Anterior cingulate cortex (tissue), 58 donors: Measurements from ENCODE around the gene ASTL.

ENCODE experiments used
- DNase-seq, 58 donors: peaks; one replicate each; lab custom pipeline; 2025; lab: John Stamatoyannopoulos, UW

The ASTL gene

GRCh38 chr2:96138179-96139145, at the start of gene ASTL:
TSS of gene ASTL (minus strand) at chr2:96138502. CDS start at chr2:96138436, 66 bp downstream.
- DNase-seq: peak in 7 of 58 donors; percentile 5 to 20 (median 16)

GRCh38 chr2:96186562-96186961, 48.3 kb upstream of the ASTL start:
- no peak for DNase-seq

GRCh38 chr2:96185516-96185915, 47.2 kb upstream of the ASTL start:
- no peak for DNase-seq

GRCh38 chr2:96184989-96185388, 46.7 kb upstream of the ASTL start:
- no peak for DNase-seq

GRCh38 chr2:96184188-96184587, 45.9 kb upstream of the ASTL start:
- no peak for DNase-seq

- DNase-seq: no peak
Observed at GRCh38 chr2:96181529-96181928, 43.2 kb upstream of the ASTL start.

- no peak for DNase-seq
Observed at GRCh38 chr2:96180521-96180920, 42.2 kb upstream of the ASTL start.

GRCh38 chr2:96180002-96180401, 41.7 kb upstream of the ASTL start:
- DNase-seq: no peak

GRCh38 chr2:96176661-96177060, 38.4 kb upstream of the ASTL start:
- DNase-seq: no peak

GRCh38 chr2:96175951-96176350, 37.6 kb upstream of the ASTL start:
- DNase-seq: no peak

- DNase-seq: peak in 54 of 58 donors; percentile 6 to 80 (median 60)
Observed at GRCh38 chr2:96174251-96175144, 36.2 kb upstream of the ASTL start.

GRCh38 chr2:96171831-96172230, 33.5 kb upstream of the ASTL start:
- DNase-seq: no peak

- DNase-seq: no peak
Observed at GRCh38 chr2:96170626-96171025, 32.3 kb upstream of the ASTL start.

- DNase-seq: no peak
Observed at GRCh38 chr2:96169868-96170507, 31.7 kb upstream of the ASTL start.

GRCh38 chr2:96167407-96168013, 29.2 kb upstream of the ASTL start:
- DNase-seq: no peak

GRCh38 chr2:96164459-96165184, 26.3 kb upstream of the ASTL start:
- DNase-seq: peak in 37 of 58 donors; percentile 6 to 89 (median 58)

GRCh38 chr2:96163768-96164429, 25.6 kb upstream of the ASTL start:
- DNase-seq: no peak

GRCh38 chr2:96163415-96163767, 25.1 kb upstream of the ASTL start:
- DNase-seq: no peak

GRCh38 chr2:96161898-96162297, 23.6 kb upstream of the ASTL start:
- no peak for DNase-seq
